HL-60 (cell line): ENCODE data around the gene PCDHAC2.

Experiments
- CTCF ChIP-seq: IDR thresholded peaks from one replicate; pipeline ENCODE4 v1.5.1; 2011; ENCODE audit warnings: low read length, control low read depth, inconsistent platforms; ENCODE audit not compliant: insufficient read depth
- POLR2AphosphoS5 ChIP-seq: IDR thresholded peaks from 2 replicates; pipeline ENCODE4 v1.6.1; 2012; ENCODE audit warnings: low read depth
- SPI1 ChIP-seq: IDR thresholded peaks from 2 replicates; pipeline ENCODE4 v1.6.1; 2012; ENCODE audit warnings: low read depth, mild to moderate bottlenecking, borderline replicate concordance
- TF ChIP-seq, protein P1 (sequence below): IDR thresholded peaks from 2 replicates; pipeline ENCODE4 v1.6.1; 2012; ENCODE audit warnings: low read depth; ENCODE audit not compliant: insufficient replicate concordance

- TF ChIP-seq CTCF = no peak
- TF ChIP-seq POLR2AphosphoS5 = no peak
- TF ChIP-seq, protein P1, sequence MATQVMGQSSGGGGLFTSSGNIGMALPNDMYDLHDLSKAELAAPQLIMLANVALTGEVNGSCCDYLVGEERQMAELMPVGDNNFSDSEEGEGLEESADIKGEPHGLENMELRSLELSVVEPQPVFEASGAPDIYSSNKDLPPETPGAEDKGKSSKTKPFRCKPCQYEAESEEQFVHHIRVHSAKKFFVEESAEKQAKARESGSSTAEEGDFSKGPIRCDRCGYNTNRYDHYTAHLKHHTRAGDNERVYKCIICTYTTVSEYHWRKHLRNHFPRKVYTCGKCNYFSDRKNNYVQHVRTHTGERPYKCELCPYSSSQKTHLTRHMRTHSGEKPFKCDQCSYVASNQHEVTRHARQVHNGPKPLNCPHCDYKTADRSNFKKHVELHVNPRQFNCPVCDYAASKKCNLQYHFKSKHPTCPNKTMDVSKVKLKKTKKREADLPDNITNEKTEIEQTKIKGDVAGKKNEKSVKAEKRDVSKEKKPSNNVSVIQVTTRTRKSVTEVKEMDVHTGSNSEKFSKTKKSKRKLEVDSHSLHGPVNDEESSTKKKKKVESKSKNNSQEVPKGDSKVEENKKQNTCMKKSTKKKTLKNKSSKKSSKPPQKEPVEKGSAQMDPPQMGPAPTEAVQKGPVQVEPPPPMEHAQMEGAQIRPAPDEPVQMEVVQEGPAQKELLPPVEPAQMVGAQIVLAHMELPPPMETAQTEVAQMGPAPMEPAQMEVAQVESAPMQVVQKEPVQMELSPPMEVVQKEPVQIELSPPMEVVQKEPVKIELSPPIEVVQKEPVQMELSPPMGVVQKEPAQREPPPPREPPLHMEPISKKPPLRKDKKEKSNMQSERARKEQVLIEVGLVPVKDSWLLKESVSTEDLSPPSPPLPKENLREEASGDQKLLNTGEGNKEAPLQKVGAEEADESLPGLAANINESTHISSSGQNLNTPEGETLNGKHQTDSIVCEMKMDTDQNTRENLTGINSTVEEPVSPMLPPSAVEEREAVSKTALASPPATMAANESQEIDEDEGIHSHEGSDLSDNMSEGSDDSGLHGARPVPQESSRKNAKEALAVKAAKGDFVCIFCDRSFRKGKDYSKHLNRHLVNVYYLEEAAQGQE = no peak
- no peak for TF ChIP-seq SPI1
Observed at GRCh38 chr5:140978260-140978659, 12.0 kb downstream of the PCDHAC2 start.
